Fibroblast of the aortic adventitia (primary cell): ENCODE measurements around the gene ERGIC1. TPM values are rescaled to one million over a fixed set of nuclear protein-coding genes. Genes with fewer than 3 reads are reported as not detected.

Experiments
- DNase-seq: peaks from one replicate; pipeline ENCODE4 v3.0.0-alpha.2; 2010; ENCODE audit warnings: low read depth
- H3K4me3 ChIP-seq: 2 replicates; pipeline ENCODE4 v1.5.1; 2011; ENCODE audit warnings: low read depth, mild to moderate bottlenecking, control low read depth, low read length, moderate library complexity
- CTCF ChIP-seq: IDR thresholded peaks from 2 replicates; pipeline ENCODE4 v1.5.1; 2011; ENCODE audit warnings: mild to moderate bottlenecking, low read length, control low read depth, inconsistent platforms; ENCODE audit not compliant: insufficient read depth
- total RNA-seq: library from RNA; depleted of rRNA; stranded (reverse); fragments of >200 nt; gene quantifications from 2 replicates; pipeline ENCODE4 v1.2.3, GENCODE V29; 2012; ENCODE audit warnings: low replicate concordance

The ERGIC1 gene
- total RNA-seq, 1 donor: 193 TPM

GRCh38 chr5:172883066-172883465, 49.0 kb downstream of the ERGIC1 start:
- no peak for DNase-seq
- H3K4me3 ChIP-seq: no peak overlapping the region
- no peak for TF ChIP-seq CTCF

- H3K4me3 ChIP-seq: no peak overlapping the region
- no peak for TF ChIP-seq CTCF
- DNase-seq: no peak
These were observed 51.7 kb downstream of the ERGIC1 start for GRCh38 chr5:172885597-172886340.

GRCh38 chr5:172886476-172886875, 52.4 kb downstream of the ERGIC1 start:
- no peak for TF ChIP-seq CTCF
- DNase-seq: no peak
- H3K4me3 ChIP-seq: no peak overlapping the region

GRCh38 chr5:172886974-172887501, 53.0 kb downstream of the ERGIC1 start:
- H3K4me3 ChIP-seq: no peak overlapping the region
- no peak for TF ChIP-seq CTCF
- peak; percentile 88 for DNase-seq

- peak; percentile 67 for DNase-seq
- no peak overlapping the region for H3K4me3 ChIP-seq
- no peak for TF ChIP-seq CTCF
These were observed 53.6 kb downstream of the ERGIC1 start for GRCh38 chr5:172887692-172888091.

- no peak overlapping the region for H3K4me3 ChIP-seq
- DNase-seq: no peak
- TF ChIP-seq CTCF: no peak
These were observed 56.6 kb downstream of the ERGIC1 start for GRCh38 chr5:172890659-172891058.
